Prostate gland (tissue), 2 donors: ENCODE results near the gene ARL14EPL.

Experiments
- CTCF ChIP-seq, 4 experiments: fragments of 200-600 bp in 2 of 4; fragments of 450-650 bp in 2 of 4; sonication (generic) in 2 of 4; IDR thresholded peaks; 1 replicate in 3 of 4; 2 replicates in 1 of 4; pipeline ENCODE4 v1.5.1; 2016 to 2019; ENCODE audit warnings: antibody characterized with exemption in 4 of 4, mild to moderate bottlenecking in 2 of 4, moderate library complexity in 2 of 4
- POLR2A ChIP-seq: fragments of 450-650 bp; IDR thresholded peaks from one replicate; pipeline ENCODE4 v1.6.1; 2016; ENCODE audit warnings: antibody characterized with exemption, mild to moderate bottlenecking

GRCh38 chr5:116098998-116099397 is 66.7 kb downstream of the ARL14EPL start:
- no peak for TF ChIP-seq POLR2A
- no peak for TF ChIP-seq CTCF (IDR thresholded peaks at IDR 0.05)
